ENCODE measurements around the gene BEAN1. TPM values are rescaled to one million over a fixed set of nuclear protein-coding genes. Genes with fewer than 3 reads are reported as not detected.

Gene BEAN1
- total and polyA plus RNA-seq, 8 donors, result 0.40 to 3.7 (median 0.55) TPM; not detected in 5

GRCh38 chr16:66406534-66407221, 20.4 kb upstream of the BEAN1 start:
- TF ChIP-seq POLR2A (IDR thresholded peaks at IDR 0.05), result no peak
- no peak for TF ChIP-seq EP300 (IDR thresholded peaks at IDR 0.05)
- no peak for TF ChIP-seq POLR2AphosphoS5 (IDR thresholded peaks at IDR 0.05)
- TF ChIP-seq CTCF (IDR thresholded peaks at IDR 0.05), result peak in 5 of 7 experiments; percentile 70 to 96 (median 89)
- peak overlapping the region; percentile 41 to 59 (median 51) for H3K4me3 ChIP-seq

DNA sequence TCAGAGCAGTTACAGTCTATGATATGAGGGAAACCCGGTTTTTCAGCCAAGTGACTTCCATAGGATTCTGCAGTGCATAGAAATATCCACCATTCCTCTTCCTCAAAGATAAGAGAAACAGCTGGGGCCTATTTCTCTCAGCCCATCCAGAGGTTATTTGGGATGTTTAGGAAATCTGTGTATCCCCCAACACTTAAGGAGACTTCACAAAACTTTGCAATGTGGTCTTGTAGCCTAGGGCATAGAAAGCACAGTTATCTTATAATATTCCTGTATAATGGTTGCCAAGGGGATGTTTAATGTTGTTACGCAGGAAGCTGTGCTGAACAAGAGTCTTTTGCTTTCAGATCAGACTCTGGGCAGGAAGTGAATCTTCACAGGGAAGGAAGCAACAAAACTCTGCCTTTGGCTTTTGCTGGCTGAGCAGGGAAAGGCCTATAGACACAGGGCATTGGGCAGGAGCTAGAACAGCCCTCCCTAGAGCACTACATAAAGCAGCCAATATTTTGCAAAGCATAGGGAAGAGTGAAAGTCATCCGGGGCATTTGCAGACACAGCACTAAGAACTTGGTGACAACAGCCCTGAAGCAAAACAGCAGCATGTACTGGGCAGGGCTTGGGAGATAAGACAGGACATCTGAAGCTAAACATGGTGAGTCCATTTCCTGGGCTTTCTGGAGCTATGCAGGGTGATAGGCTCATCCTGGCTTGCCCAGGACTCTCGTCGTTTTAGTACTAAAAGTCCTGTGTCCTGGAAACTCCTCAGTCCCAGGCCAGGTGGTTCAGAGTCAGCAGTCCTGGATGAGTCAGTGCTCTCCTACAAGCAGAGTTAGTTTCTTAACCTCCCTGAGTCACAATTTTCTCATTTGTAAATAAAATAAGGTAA, 18.7 kb upstream of the BEAN1 start:
- no peak overlapping the region for H3K4me3 ChIP-seq
- TF ChIP-seq POLR2AphosphoS5 (IDR thresholded peaks at IDR 0.05) (no peak), CTCF (IDR thresholded peaks at IDR 0.05) (no peak), POLR2A (IDR thresholded peaks at IDR 0.05) (no peak), EP300 (IDR thresholded peaks at IDR 0.05) (no peak)

More at GRCh38 chr16:66406534-66407221, 20.4 kb upstream of the BEAN1 start:
- peaks cover 6 to 20% (median 9%) of the 10 kb centered on the region in 4 donors for H3K4me1 ChIP-seq
- intact Hi-C loops (cut with DNase I; ENCODE audit: low total_unique reads), result loop anchor here (5.0 kb wide), 2 partner anchors 76 to 196 kb away; partner anchors contain the start of gene CMTM3
- peak; percentile 89 to 92 for DNase-seq
- no peaks in the 10 kb centered on the region for H3K36me3 ChIP-seq
- H3K9me3 ChIP-seq, result peaks cover 0 to 9% (median 3%) of the 10 kb centered on the region in 4 donors
- peak overlapping the region in 2 of 5 donors; percentile 34 to 44 for H3K27ac ChIP-seq
- H3K27me3 ChIP-seq, result peaks cover 0 to 49% (median 0%) of the 10 kb centered on the region in 3 donors
- 0 to 7% (median 1%) methylated on average over 20 to 35 of the region's 35 CpGs for WGBS, 5 donors

GRCh38 chr16:66409156-66409555, 17.9 kb upstream of the BEAN1 start:
- intact Hi-C loops (cut with DNase I; ENCODE audit: low total_unique reads), result loop anchor here (5.0 kb wide), 2 partner anchors 73 to 193 kb away; partner anchors contain the start of gene CMTM3
- H3K9me3 ChIP-seq, result peaks cover 0 to 12% (median 11%) of the 10 kb centered on the region in 4 donors

More for the DNA sequence above, 18.7 kb upstream of the BEAN1 start:
- Histone ChIP-seq H3K36me3 (no peaks in the 10 kb centered on the region), H3K9me3 (peaks cover 0 to 12% (median 11%) of the 10 kb centered on the region in 4 donors), H3K27ac (peak overlapping the region in 2 of 5 donors; percentile 41 to 60), H3K27me3 (peaks cover 0 to 42% (median 0%) of the 10 kb centered on the region in 3 donors), H3K4me1 (peaks cover 6 to 20% (median 9%) of the 10 kb centered on the region in 4 donors)
- intact Hi-C loops (cut with DNase I; ENCODE audit: low total_unique reads), result loop anchor here (5.0 kb wide), 2 partner anchors 74 to 194 kb away; partner anchors contain the start of gene CMTM3
- peak in 1 of 2 donors; percentile 74 for DNase-seq
- WGBS, 5 donors, result 36 to 72% (median 46%) methylated on average over 5 of the region's 5 CpGs

More at GRCh38 chr16:66409156-66409555, 17.9 kb upstream of the BEAN1 start:
- TF ChIP-seq CTCF (IDR thresholded peaks at IDR 0.05) (no peak), POLR2A (IDR thresholded peaks at IDR 0.05) (no peak), POLR2AphosphoS5 (IDR thresholded peaks at IDR 0.05) (no peak), EP300 (IDR thresholded peaks at IDR 0.05) (no peak)
- Histone ChIP-seq H3K36me3 (no peaks in the 10 kb centered on the region), H3K4me3 (no peak overlapping the region), H3K27ac (no peak overlapping the region), H3K27me3 (peaks cover 0 to 38% (median 0%) of the 10 kb centered on the region in 3 donors), H3K4me1 (peaks cover 6 to 20% (median 9%) of the 10 kb centered on the region in 4 donors)
- WGBS, 5 donors, result 60 to 77% (median 74%) methylated on average over 5 of the region's 5 CpGs
- DNase-seq, result no peak
